HepG2 (cell line): ENCODE measurements around the gene BCL2L1. TPM values are rescaled to one million over a fixed set of nuclear protein-coding genes. Genes with fewer than 3 reads are reported as not detected.

ENCODE experiments used
- ATRX ChIP-seq: sonication (generic); formaldehyde crosslinking; IDR thresholded peaks from 2 replicates; pipeline ENCODE4 v1.4.0; 2020; ENCODE audit warnings: missing genetic modification reagents, borderline replicate concordance
- CENPT ChIP-seq: sonication (generic); formaldehyde crosslinking; IDR thresholded peaks from 2 replicates; pipeline ENCODE4 v1.8.0; 2022; ENCODE audit warnings: low read depth, mild to moderate bottlenecking, moderate library complexity, missing genetic modification reagents
- EED ChIP-seq: sonication (generic); formaldehyde crosslinking; IDR thresholded peaks from 2 replicates; pipeline ENCODE4 v1.5.0; 2020; ENCODE audit warnings: mild to moderate bottlenecking, missing genetic modification reagents
- KLF13 ChIP-seq: sonication (generic); formaldehyde crosslinking; IDR thresholded peaks from 2 replicates; pipeline ENCODE4 v1.4.0; 2020; ENCODE audit warnings: mild to moderate bottlenecking, missing genetic modification reagents
- KLF6 ChIP-seq: IDR thresholded peaks from 2 replicates; pipeline ENCODE4 v1.8.0; 2016; ENCODE audit warnings: missing biosample characterization, missing genetic modification reagents
- MXD3 ChIP-seq: IDR thresholded peaks from 2 replicates; pipeline ENCODE4 v1.6.1; 2016; ENCODE audit warnings: mild to moderate bottlenecking, missing biosample characterization, missing genetic modification reagents
- RARA ChIP-seq: IDR thresholded peaks from 2 replicates; pipeline ENCODE4 v1.6.1; 2016; ENCODE audit warnings: missing genetic modification reagents, missing compliant biosample characterization
- RFX5 ChIP-seq: IDR thresholded peaks from 2 replicates; pipeline ENCODE4 v1.6.1; 2011; ENCODE audit warnings: low read depth, low read length, improper control_type of control experiment
- TBX2 ChIP-seq: sonication (generic); formaldehyde crosslinking; IDR thresholded peaks from 2 replicates; pipeline ENCODE4 v1.5.0; 2020; ENCODE audit warnings: missing genetic modification reagents, mild to moderate bottlenecking, borderline replicate concordance
- TEAD3 ChIP-seq: optimal IDR thresholded peaks from 2 replicates; pipeline ENCODE3; 2016; ENCODE audit warnings: borderline replicate concordance
- U2AF1 ChIP-seq: fragments of 200-400 bp; formaldehyde crosslinking; optimal IDR thresholded peaks from 2 replicates; pipeline ENCODE3; 2017; ENCODE audit warnings: mild to moderate bottlenecking, low read depth, low read length
- ZNF441 ChIP-seq: sonication (generic); formaldehyde crosslinking; IDR thresholded peaks from 2 replicates; pipeline ENCODE4 v1.7.0; 2021; ENCODE audit warnings: missing genetic modification reagents, borderline replicate concordance
- ZNF468 ChIP-seq: sonication (generic); formaldehyde crosslinking; IDR thresholded peaks from 2 replicates; pipeline ENCODE4 v1.8.0; 2022; ENCODE audit warnings: mild to moderate bottlenecking, moderate library complexity, missing genetic modification reagents
- ZNF646 ChIP-seq: sonication (generic); formaldehyde crosslinking; IDR thresholded peaks from 2 replicates; pipeline ENCODE4 v1.9.0; 2021; ENCODE audit warnings: mild to moderate bottlenecking, missing genetic modification reagents
- ZNF670 ChIP-seq: sonication (generic); formaldehyde crosslinking; IDR thresholded peaks from 2 replicates; pipeline ENCODE4 v1.8.0; 2022; ENCODE audit warnings: mild to moderate bottlenecking, missing genetic modification reagents, borderline replicate concordance
- ZNF777 ChIP-seq: sonication (generic); formaldehyde crosslinking; IDR thresholded peaks from 2 replicates; pipeline ENCODE4 v1.4.0; 2020; ENCODE audit warnings: missing genetic modification reagents
- polyA plus RNA-seq, 8 experiments: library from polyadenylated mRNA; depleted of rRNA in 3 of 8; stranded (reverse) in 7 of 8; unstranded in 1 of 8; fragments of >200 nt; fragmentation: Illumina TruSeq in 4 of 8; extraction: Trizol in 4 of 8; gene quantifications; 2 replicates each; pipeline versions ENCODE4 v1.2.1 to v1.2.3, GENCODE V29; 2011 to 2016; ENCODE audit warnings: low read depth in 4 of 8, missing spikeins in 1 of 8, mixed read lengths in 1 of 8; ENCODE audit not compliant: insufficient read depth in 1 of 8
- total RNA-seq, 5 experiments: library from RNA; depleted of rRNA; stranded (reverse); fragments of >200 nt; fragmentation: Illumina TruSeq; extraction: Trizol; gene quantifications; 2 replicates each; pipeline ENCODE4 v1.2.3, GENCODE V29; 2016; ENCODE audit warnings: low read depth in 1 of 5

The BCL2L1 gene
- total and polyA plus RNA-seq, 2 of the 13 experiments (the other 11 are each of a cell fraction or from before 2014, with no cell fraction given), result 164 to 258 TPM

DNA sequence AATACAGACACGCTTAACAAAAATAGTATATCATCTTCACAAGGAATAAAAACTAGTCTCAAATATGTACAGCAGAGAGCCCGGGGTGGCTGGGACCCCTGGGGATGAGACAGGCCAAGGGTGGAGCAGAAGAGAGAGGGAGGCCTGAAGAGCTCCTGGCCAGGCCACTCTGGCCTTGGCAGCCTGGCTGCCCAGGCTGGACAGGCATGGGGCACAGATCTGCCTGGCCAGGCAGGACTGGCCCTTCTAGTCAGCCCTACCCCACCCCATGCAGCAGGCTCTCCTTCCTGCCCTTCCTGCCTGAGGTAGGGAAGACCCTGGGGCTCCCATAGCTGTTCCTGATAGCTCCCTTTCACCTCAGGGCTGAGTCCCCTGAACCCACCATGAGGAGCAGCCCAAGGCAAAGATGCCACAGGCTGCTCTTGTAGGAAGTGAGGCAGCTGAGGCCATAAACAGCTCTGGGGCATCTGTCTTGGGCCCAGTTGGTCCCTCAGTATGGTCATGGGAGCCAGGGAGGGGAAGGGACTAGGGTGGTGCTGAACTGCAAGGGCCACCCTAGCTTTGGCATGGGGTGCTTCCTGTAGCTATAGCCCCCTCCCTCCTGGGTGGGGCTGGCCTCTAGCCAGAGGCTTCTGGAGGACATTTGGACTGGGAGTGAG is 57.8 kb downstream of the BCL2L1 start (continued):
- TF ChIP-seq TBX2 (CRISPR knock-in tag) (no peak), ZNF646 (CRISPR knock-in tag) (no peak), ZNF670 (CRISPR knock-in tag) (no peak), KLF13 (CRISPR knock-in tag) (no peak), CENPT (CRISPR knock-in tag) (no peak), ZNF441 (CRISPR knock-in tag) (no peak), ATRX (no peak), RARA (CRISPR knock-in tag) (no peak), U2AF1 (no peak), ZNF468 (CRISPR knock-in tag) (no peak), ZNF777 (0 out of 2 replicates have a peak, but pooled peaks have one; percentile 7), KLF6 (CRISPR knock-in tag) (no peak), RFX5 (no peak), TEAD3 (CRISPR knock-in tag) (no peak), EED (CRISPR knock-in tag) (no peak), MXD3 (no peak)
